ENCODE measurements around the gene FBXO46. TPM values are rescaled to one million over a fixed set of nuclear protein-coding genes. Genes with fewer than 3 reads are reported as not detected.
A peak's percentile ranks its signal among the peaks of the same experiment; 100 is the strongest.

Gene FBXO46
- total and polyA plus RNA-seq, 10 of the 15 experiments (the other 5 are each of a cell fraction or from before 2014, with no cell fraction given): 2.5 to 61.5 (median 13.7) TPM

DNA sequence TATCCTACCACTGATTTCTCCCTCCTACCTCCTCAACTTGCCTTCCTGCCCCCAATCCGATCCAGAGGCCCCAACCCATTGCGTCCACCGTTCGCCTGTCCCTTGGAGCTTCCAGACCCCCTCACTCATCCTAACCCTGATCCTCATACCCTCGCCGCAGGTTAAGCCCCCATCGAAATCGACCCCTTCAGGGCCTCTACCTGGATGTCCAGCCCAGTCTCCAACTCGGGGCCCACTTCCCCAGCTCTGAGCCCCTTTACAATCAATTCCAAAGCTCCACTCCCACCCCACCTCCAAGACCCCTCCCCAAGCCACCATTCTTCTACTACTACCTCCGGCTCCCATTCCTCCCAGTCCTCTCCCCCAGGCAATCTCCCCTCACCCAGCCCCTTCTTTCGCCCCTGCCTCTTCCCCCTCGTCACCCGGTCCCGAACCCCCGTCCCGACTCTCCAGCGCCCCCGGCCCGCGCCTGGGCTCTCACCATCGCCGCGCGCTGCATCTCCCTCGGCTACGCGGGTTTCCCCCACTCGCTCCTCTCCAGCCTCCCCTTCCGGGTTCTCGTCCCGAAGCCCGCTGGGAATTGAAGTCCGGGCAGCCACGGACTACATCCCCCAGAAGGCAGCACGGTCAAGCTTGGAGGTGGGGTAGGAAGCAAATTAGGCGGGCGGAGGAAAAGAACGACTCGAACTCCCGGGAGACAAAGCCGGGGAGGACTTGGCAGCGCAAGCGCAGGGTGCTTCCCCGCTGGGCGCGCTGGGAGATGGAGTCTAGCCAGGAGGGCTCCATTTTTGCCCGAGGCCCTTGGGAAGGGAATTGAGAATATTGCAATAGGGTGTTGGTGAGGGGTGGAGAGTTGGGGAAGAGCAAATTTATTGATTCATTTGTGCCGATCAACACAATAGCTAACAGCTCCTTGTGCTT, at the start of gene FBXO46 (continued):
- TF ChIP-seq, protein P1, sequence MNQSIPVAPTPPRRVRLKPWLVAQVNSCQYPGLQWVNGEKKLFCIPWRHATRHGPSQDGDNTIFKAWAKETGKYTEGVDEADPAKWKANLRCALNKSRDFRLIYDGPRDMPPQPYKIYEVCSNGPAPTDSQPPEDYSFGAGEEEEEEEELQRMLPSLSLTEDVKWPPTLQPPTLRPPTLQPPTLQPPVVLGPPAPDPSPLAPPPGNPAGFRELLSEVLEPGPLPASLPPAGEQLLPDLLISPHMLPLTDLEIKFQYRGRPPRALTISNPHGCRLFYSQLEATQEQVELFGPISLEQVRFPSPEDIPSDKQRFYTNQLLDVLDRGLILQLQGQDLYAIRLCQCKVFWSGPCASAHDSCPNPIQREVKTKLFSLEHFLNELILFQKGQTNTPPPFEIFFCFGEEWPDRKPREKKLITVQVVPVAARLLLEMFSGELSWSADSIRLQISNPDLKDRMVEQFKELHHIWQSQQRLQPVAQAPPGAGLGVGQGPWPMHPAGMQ (IDR thresholded peaks at IDR 0.05; ENCODE audit: borderline replicate concordance): no peak
- TF ChIP-seq NBN (IDR thresholded peaks at IDR 0.05) (peak; percentile 67), YBX1 (IDR thresholded peaks at IDR 0.05) (no peak), SP1 (IDR thresholded peaks at IDR 0.05; ENCODE audit: low read depth, low read length) (peak; percentile 17), SIN3A (IDR thresholded peaks at IDR 0.05; ENCODE audit: low read depth, low read length) (peak; percentile 90), GATAD2B (conservative IDR thresholded peaks at IDR 0.05; ENCODE audit: low read depth) (no peak), WRNIP1 (IDR thresholded peaks at IDR 0.05; ENCODE audit: borderline replicate concordance, low read depth, low read length) (no peak), ZNF24 (IDR thresholded peaks at IDR 0.05) (no peak), TCF12 (IDR thresholded peaks at IDR 0.05; ENCODE audit: low read depth, low read length) (peak; percentile 9; the same call in 1 of the 2 replicates), JUND (IDR thresholded peaks at IDR 0.05; ENCODE audit: low read depth, low read length) (no peak), NFXL1 (IDR thresholded peaks at IDR 0.05; ENCODE audit: borderline replicate concordance) (no peak), ZBTB40 (IDR thresholded peaks at IDR 0.05; ENCODE audit: borderline replicate concordance) (peak; percentile 79; the same call in 1 of the 2 replicates), BMI1 (IDR thresholded peaks at IDR 0.05; ENCODE audit: borderline replicate concordance) (no peak), ASH2L (IDR thresholded peaks at IDR 0.05; ENCODE audit: borderline replicate concordance, low read depth) (no peak), DPF2 (IDR thresholded peaks at IDR 0.05) (no peak), IKZF1 (conservative IDR thresholded peaks at IDR 0.05) (peak; percentile 99), ZNF622 (IDR thresholded peaks at IDR 0.05) (no peak), MEF2A (IDR thresholded peaks at IDR 0.05; ENCODE audit: insufficient read depth, low read depth, low read length) (0 out of 2 replicates have a peak, but pooled peaks have one; percentile 9), ZNF384 (IDR thresholded peaks at IDR 0.05; ENCODE audit: borderline replicate concordance, low read depth, low read length) (0 out of 2 replicates have a peak, but pooled peaks have one; percentile 3)
- TF ChIP-seq, protein P2, sequence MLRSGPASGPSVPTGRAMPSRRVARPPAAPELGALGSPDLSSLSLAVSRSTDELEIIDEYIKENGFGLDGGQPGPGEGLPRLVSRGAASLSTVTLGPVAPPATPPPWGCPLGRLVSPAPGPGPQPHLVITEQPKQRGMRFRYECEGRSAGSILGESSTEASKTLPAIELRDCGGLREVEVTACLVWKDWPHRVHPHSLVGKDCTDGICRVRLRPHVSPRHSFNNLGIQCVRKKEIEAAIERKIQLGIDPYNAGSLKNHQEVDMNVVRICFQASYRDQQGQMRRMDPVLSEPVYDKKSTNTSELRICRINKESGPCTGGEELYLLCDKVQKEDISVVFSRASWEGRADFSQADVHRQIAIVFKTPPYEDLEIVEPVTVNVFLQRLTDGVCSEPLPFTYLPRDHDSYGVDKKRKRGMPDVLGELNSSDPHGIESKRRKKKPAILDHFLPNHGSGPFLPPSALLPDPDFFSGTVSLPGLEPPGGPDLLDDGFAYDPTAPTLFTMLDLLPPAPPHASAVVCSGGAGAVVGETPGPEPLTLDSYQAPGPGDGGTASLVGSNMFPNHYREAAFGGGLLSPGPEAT (IDR thresholded peaks at IDR 0.05; ENCODE audit: low read depth): peak; percentile 74; the same call in 1 of the 2 replicates
